Type B pancreatic cell (in vitro differentiated cells): ENCODE results near the gene PLK5. TPM values are rescaled to one million over a fixed set of nuclear protein-coding genes. Genes with fewer than 3 reads are reported as not detected.

ENCODE experiments used
- DNase-seq: peaks from one replicate; pipeline ENCODE4 v3.0.0; 2021; ENCODE audit warnings: mixed read lengths; ENCODE audit not compliant: unreplicated experiment; ENCODE audit errors: extremely low spot score
- H3K27ac Mint-ChIP-seq: 2 replicates; pipeline ENCODE4 v1.8.0; 2021; ENCODE audit warnings: mild to moderate bottlenecking, mixed read lengths
- H3K27me3 Mint-ChIP-seq: 2 replicates; pipeline ENCODE4 v1.8.0; 2021; ENCODE audit warnings: mixed read lengths
- H3K36me3 Mint-ChIP-seq: 2 replicates; pipeline ENCODE4 v1.8.0; 2021; ENCODE audit warnings: mixed read lengths
- H3K4me1 Mint-ChIP-seq: one replicate; pipeline ENCODE4 v1.8.0; 2021; ENCODE audit warnings: mixed read lengths; ENCODE audit not compliant: unreplicated experiment
- H3K4me3 Mint-ChIP-seq: 2 replicates; pipeline ENCODE4 v1.8.0; 2021; ENCODE audit warnings: mild to moderate bottlenecking, mixed read lengths
- H3K9me3 Mint-ChIP-seq: 2 replicates; pipeline ENCODE4 v1.8.0; 2021; ENCODE audit warnings: mixed read lengths
- total RNA-seq: library from RNA; stranded (reverse); gene quantifications from 2 replicates; pipeline ENCODE4 v1.2.1, GENCODE V29; 2021; ENCODE audit warnings: low replicate concordance
- TF ChIP-seq, protein P1 (sequence below): fragments of 200-600 bp; sonication (generic); conservative IDR thresholded peaks from 2 replicates; pipeline ENCODE4 v1.5.0; 2021; ENCODE audit warnings: antibody characterized with exemption, mild to moderate bottlenecking

The PLK5 gene
- total RNA-seq, 1 donor from 2014 or later: 0.24 TPM

- TF ChIP-seq, protein P1, sequence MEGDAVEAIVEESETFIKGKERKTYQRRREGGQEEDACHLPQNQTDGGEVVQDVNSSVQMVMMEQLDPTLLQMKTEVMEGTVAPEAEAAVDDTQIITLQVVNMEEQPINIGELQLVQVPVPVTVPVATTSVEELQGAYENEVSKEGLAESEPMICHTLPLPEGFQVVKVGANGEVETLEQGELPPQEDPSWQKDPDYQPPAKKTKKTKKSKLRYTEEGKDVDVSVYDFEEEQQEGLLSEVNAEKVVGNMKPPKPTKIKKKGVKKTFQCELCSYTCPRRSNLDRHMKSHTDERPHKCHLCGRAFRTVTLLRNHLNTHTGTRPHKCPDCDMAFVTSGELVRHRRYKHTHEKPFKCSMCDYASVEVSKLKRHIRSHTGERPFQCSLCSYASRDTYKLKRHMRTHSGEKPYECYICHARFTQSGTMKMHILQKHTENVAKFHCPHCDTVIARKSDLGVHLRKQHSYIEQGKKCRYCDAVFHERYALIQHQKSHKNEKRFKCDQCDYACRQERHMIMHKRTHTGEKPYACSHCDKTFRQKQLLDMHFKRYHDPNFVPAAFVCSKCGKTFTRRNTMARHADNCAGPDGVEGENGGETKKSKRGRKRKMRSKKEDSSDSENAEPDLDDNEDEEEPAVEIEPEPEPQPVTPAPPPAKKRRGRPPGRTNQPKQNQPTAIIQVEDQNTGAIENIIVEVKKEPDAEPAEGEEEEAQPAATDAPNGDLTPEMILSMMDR: no peak
- peak; percentile 72 for DNase-seq
- Mint-ChIP-seq H3K27ac (peak within 1 kb of the TSS; percentile 97), H3K36me3 (no peaks in the 10 kb centered on the region), H3K4me1 (peaks cover 4% of the 10 kb centered on the region), H3K4me3 (peak within 1 kb of the TSS; percentile 96), H3K9me3 (no peaks in the 10 kb centered on the region), H3K27me3 (peaks cover 17% of the 10 kb centered on the region)
Observed at GRCh38 chr19:1491114-1491848, 32.6 kb upstream of the PLK5 start, which contains the start of gene REEP6. Gene REEP6, plus strand, starts transcription at chr19:1491181. Its CDS starts 89 bp downstream, at chr19:1491270.

DNA sequence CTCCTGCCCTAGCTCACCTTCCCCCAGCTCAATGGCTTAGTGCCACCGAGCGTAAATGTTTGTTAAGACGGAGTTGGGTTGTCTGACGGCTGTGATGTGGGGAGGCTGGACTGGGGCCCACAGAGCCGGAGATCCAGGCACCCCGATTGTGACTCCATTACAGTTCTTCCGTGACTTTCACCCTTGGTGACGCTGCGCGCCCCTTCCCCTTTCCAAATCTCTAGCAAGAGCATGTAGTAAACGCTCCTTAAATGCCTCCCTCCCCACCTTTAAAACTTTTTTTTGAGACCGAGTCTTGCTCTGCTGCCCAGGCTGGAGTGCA is 32.1 kb upstream of the PLK5 start:
- peaks cover 8% of the 10 kb centered on the region for H3K4me1 Mint-ChIP-seq
- no peaks in the 10 kb centered on the region for H3K9me3 Mint-ChIP-seq
- peak overlapping the region; percentile 70 for H3K27ac Mint-ChIP-seq
- H3K36me3 Mint-ChIP-seq: no peaks in the 10 kb centered on the region
- H3K4me3 Mint-ChIP-seq: peak overlapping the region; percentile 85
- DNase-seq: no peak
- peaks cover 17% of the 10 kb centered on the region for H3K27me3 Mint-ChIP-seq
- TF ChIP-seq, protein P1: no peak

GRCh38 chr19:1492474-1493006 is 31.3 kb upstream of the PLK5 start:
- peaks cover 17% of the 10 kb centered on the region for H3K27me3 Mint-ChIP-seq
- no peaks in the 10 kb centered on the region for H3K9me3 Mint-ChIP-seq
- H3K4me3 Mint-ChIP-seq: peak overlapping the region; percentile 85
- peaks cover 8% of the 10 kb centered on the region for H3K4me1 Mint-ChIP-seq
- TF ChIP-seq, protein P1: no peak
- DNase-seq: no peak
- no peaks in the 10 kb centered on the region for H3K36me3 Mint-ChIP-seq
- H3K27ac Mint-ChIP-seq: no peak overlapping the region

DNA sequence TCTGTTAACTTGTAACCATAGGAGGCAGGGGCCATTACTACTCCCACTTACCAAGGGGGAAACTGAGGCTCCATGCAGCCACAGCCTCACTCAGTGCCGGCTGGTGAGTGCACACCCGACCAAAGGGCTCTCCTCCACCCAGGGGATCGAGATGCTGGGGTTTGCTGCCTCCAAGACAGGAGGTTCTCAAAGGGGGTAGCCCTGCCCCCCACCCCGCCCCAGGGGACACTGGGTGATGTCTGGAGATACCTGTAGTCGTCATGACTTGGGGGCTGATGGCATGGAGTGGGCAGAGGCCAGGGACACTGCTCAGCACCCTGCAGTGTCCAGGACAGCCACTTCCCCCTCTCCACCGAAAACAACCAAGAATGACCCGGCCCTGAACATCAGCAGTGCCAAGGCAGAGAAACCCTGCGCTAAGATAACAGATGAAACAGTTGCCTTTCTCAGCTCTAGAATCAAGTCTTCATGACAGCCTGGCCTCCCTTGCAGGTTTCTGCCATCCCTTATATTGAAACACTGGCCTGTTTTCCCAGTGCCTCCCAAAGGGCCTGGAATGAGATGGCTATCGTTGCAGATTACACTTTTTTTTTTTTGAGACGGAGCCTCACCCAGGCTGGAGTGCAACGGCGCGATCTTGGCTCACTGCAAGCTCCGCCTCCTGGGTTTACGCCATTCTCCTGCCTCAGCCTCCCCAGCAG is 29.6 kb upstream of the PLK5 start:
- Mint-ChIP-seq H3K27ac (no peak overlapping the region), H3K27me3 (peaks cover 17% of the 10 kb centered on the region), H3K9me3 (no peaks in the 10 kb centered on the region), H3K4me3 (no peak overlapping the region), H3K36me3 (no peaks in the 10 kb centered on the region), H3K4me1 (peaks cover 8% of the 10 kb centered on the region)
- DNase-seq: no peak
- TF ChIP-seq, protein P1: no peak

DNA sequence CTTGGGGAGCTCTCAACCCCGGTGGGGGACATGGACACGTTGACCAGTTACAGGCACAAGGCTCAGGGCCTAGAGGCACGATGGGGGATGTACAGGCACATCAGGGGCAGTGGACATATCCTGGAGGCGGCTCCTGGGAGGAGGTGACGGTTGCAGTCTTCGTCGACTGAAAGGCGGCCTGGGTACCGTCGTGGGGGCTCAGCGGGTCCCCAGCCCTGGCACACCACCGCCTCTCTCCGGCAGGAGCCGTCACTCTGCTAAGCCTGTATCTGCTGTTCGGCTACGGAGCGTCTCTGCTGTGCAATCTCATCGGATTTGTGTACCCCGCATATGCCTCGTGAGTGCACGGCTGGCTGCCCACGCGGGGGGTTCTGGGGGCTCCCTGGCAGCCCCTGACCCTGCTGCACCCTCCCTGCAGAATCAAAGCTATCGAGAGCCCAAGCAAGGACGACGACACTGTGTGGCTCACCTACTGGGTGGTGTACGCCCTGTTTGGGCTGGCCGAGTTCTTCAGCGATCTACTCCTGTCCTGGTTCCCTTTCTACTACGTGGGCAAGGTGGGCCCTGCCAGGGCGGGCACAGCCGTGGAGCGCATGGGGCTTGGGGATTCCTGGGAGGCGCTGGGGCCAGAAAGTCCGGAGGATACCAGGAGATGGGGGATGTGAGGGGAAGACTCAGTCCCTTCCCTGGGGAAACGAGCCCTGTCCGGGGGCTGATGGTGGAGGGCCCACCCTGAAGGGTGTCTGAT is 28.7 kb upstream of the PLK5 start:
- no peak for DNase-seq
- TF ChIP-seq, protein P1: no peak
- Mint-ChIP-seq H3K27me3 (peaks cover 17% of the 10 kb centered on the region), H3K9me3 (no peaks in the 10 kb centered on the region), H3K4me1 (peaks cover 8% of the 10 kb centered on the region), H3K4me3 (no peak overlapping the region), H3K27ac (no peak overlapping the region), H3K36me3 (no peaks in the 10 kb centered on the region)
